MG63 (cell line): ENCODE data around the gene HELLS. TPM values are rescaled to one million over a fixed set of nuclear protein-coding genes. Genes with fewer than 3 reads are reported as not detected.
A peak's percentile ranks its signal among the peaks of the same experiment; 100 is the strongest.
"Not testable (repeated sequence)": the region's sequence is repeated elsewhere in the genome, so short reads cannot be mapped to it uniquely, and the experiment has no call there.

Experiments used
- DNase-seq: peaks from one replicate; pipeline ENCODE4 v3.0.0-alpha.2; 2020
- H3K27me3 ChIP-seq: fragments of 250-450 bp; sonication (Bioruptor Pico); 2 replicates; pipeline ENCODE4 v1.5.1; 2020; ENCODE audit warnings: mild to moderate bottlenecking, moderate library complexity
- H3K36me3 ChIP-seq: fragments of 250-450 bp; sonication (Bioruptor Pico); 2 replicates; pipeline ENCODE4 v1.5.1; 2020; ENCODE audit warnings: mild to moderate bottlenecking, moderate library complexity
- H3K4me3 ChIP-seq: fragments of 250-450 bp; sonication (Bioruptor Pico); 2 replicates; pipeline ENCODE4 v1.5.1; 2020; ENCODE audit warnings: mild to moderate bottlenecking, moderate library complexity
- H3K9me3 ChIP-seq: fragments of 250-450 bp; sonication (Bioruptor Pico); 2 replicates; pipeline ENCODE4 v1.5.1; 2020; ENCODE audit warnings: mild to moderate bottlenecking, moderate library complexity
- total RNA-seq: library from RNA; depleted of rRNA; stranded (reverse); fragments of >200 nt; shearing (Covaris generic); gene quantifications from 2 replicates; pipeline ENCODE4 v1.2.3, GENCODE V29; 2014; ENCODE audit warnings: low replicate concordance

HELLS gene
- total RNA-seq, 1 experiment from 2014 or later: 39.1 TPM

DNA sequence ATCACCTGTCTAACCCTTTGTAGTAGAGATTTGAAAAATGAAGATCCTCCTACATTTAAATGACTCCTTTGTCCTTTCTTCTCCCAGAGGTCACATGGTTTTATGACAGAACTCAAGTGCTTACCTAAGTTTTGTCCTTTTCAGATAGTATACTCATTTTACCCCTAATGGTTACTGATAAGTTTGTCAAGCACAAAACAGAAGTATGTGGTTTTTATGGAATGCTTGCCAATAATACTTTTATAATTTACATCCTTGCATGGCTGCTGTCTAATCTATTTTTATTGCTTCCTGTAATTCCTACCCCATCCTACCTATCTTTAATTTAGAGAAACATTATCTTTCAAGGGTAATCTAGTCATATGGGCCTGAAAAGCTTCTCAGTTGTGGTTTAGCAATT is 37.5 kb downstream of the HELLS start:
- no peak overlapping the region for H3K4me3 ChIP-seq
- DNase-seq: no peak
- H3K9me3 ChIP-seq: no peaks in the 10 kb centered on the region
- H3K36me3 ChIP-seq: peaks cover 37% of the 10 kb centered on the region
- H3K27me3 ChIP-seq: no peaks in the 10 kb centered on the region

GRCh38 chr10:94591461-94592205 is 46.0 kb downstream of the HELLS start:
- Histone ChIP-seq H3K36me3 (peaks cover 55% of the 10 kb centered on the region), H3K27me3 (no peaks in the 10 kb centered on the region), H3K4me3 (no peak overlapping the region), H3K9me3 (no peaks in the 10 kb centered on the region)
- no peak for DNase-seq

DNA sequence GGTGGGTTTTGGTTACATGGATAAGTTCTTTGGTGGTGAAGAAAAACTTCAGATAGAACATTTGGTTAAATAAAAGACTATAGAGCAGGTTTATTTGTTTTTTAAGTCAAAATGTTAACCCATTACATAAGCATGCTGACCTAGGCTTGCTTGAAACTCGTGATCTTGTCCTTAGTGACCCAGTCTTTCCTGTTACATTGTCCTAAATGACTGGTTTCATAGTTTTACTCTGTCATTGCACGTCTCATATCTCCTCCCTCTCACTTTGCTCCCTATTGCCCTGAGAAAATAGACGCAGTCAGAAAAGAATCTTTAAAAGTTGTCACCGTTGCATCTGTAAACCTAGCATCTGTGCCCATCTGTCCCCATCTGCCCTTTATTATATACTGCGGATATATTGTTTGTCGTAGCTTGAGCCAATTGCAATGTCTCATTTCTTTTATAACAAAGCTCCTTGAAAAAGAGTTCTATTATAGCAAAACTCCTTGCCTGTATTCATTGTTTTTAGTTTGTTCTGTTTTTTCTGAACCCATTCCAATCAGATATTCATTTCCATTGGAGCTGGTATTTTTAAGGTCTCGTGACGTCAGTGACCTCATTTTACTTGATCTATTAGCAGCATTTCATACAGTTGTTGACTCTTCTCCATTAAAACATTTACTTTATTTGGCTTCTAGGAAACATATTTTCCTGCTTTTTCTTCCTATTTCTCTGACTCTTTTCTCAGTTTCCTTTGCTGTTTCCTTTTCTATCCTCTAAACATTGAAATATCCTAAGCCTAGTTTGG is 57.3 kb downstream of the HELLS start:
- no peak for DNase-seq
- Histone ChIP-seq H3K27me3 (no peaks in the 10 kb centered on the region; the same call in 1 of the 2 replicates), H3K36me3 (peaks cover 18% of the 10 kb centered on the region), H3K4me3 (no peak overlapping the region), H3K9me3 (no peaks in the 10 kb centered on the region)

DNA sequence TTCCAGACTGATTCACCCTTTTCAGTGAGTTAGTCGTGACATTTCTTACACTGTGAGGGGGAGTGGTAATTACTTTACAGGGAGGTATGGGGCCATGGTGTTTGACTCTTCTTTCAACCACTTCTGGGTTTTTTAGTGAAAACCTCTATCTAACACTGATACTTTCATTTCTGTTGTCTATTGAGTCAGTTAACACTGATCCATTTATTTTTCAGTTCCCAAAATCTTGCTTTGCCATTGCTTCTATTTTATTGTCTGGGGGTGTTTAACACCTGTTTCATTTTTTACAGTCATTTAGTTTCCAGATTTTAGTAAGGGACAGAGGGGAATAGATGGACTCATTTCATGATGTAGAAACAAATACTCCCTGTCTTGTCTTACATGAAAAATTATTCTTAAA is 61.5 kb downstream of the HELLS start:
- peaks cover 15% of the 10 kb centered on the region for H3K36me3 ChIP-seq
- H3K9me3 ChIP-seq: no peaks in the 10 kb centered on the region
- DNase-seq: no peak
- H3K27me3 ChIP-seq: no peaks in the 10 kb centered on the region; the same call in 1 of the 2 replicates
- H3K4me3 ChIP-seq: no peak overlapping the region

DNA sequence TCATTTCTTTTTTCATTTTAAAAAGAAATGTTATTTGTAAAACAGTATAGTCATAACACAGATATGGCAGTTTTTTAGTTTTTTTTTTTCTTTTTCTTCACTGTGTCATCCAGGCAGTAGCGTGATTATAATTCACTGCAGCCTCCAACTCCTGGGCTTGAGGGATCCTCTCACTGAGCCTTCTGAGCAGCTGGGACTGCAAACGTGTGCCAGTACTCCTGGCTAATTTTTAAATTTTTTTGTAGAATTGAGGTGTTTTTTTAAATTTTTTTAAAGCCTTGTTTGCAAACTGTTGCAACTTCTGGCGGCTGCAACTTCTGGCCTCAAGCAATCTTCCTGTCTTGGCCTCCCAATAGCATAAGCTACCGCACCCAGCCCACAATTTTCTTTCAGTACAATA is 63.0 kb downstream of the HELLS start:
- DNase-seq: no peak
- peaks cover 15% of the 10 kb centered on the region for H3K36me3 ChIP-seq
- H3K4me3 ChIP-seq: no peak overlapping the region

DNA sequence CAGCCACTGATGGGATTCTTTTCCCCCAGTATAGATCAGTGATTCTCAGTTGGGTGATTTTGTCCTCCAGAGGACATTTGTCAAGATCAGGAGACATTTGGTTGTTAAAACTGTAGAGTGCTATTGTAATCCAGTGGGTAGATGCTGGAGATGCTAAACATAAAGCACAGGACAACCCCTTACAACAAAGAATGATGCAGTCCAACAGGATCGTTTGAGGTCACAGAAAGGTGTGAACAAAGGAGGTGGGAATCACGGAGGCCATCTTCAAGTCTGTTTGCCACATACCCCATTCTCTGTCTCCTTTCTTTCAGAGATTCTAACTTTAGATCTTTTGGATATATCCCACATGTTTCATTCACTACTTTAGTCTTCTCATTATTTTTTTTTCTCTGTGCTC is 69.0 kb downstream of the HELLS start:
- DNase-seq: no peak
- no peak overlapping the region for H3K4me3 ChIP-seq
- peaks cover 4% of the 10 kb centered on the region for H3K36me3 ChIP-seq
- H3K9me3 ChIP-seq: no peaks in the 10 kb centered on the region
- H3K27me3 ChIP-seq: no peaks in the 10 kb centered on the region

More for the DNA sequence above, 63.0 kb downstream of the HELLS start:
- Histone ChIP-seq H3K9me3 (no peaks in the 10 kb centered on the region), H3K27me3 (no peaks in the 10 kb centered on the region; the same call in 1 of the 2 replicates)

GRCh38 chr10:94617389-94617944 is 71.9 kb downstream of the HELLS start:
- no peak overlapping the region for H3K4me3 ChIP-seq
- DNase-seq: no peak
- H3K36me3 ChIP-seq: no peaks in the 10 kb centered on the region; the same call in 1 of the 2 replicates
- H3K9me3 ChIP-seq: no peaks in the 10 kb centered on the region
- H3K27me3 ChIP-seq: no peaks in the 10 kb centered on the region

GRCh38 chr10:94622666-94623205 is 77.1 kb downstream of the HELLS start:
- Histone ChIP-seq H3K4me3 (no peak overlapping the region), H3K27me3 (no peaks in the 10 kb centered on the region), H3K36me3 (no peaks in the 10 kb centered on the region), H3K9me3 (no peaks in the 10 kb centered on the region)
- no peak for DNase-seq

DNA sequence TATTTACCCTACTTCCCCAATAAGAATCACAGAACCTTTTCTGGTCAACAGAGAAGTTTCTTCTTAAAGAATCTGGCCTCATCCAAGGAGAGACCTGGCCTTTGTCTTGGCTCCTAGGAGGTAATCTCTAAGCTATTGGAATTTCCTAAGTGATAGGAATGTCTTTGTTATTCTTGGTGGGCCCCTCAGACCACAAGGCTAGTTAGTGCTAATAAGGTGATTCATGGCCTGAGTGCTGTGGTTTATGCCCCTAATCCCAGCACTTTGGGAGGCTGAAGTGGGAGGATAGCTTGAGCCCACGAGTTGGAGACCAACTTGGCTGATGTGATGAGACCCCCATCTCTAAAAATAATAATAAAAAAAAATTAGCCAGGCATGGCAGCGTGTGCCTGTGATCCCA is 78.0 kb downstream of the HELLS start:
- no peaks in the 10 kb centered on the region for H3K9me3 ChIP-seq
- H3K27me3 ChIP-seq: no peaks in the 10 kb centered on the region
- no peak for DNase-seq
- no peaks in the 10 kb centered on the region for H3K36me3 ChIP-seq
- H3K4me3 ChIP-seq: no peak overlapping the region

GRCh38 chr10:94626476-94626875 is 80.9 kb downstream of the HELLS start:
- peak; percentile 54 for DNase-seq

DNA sequence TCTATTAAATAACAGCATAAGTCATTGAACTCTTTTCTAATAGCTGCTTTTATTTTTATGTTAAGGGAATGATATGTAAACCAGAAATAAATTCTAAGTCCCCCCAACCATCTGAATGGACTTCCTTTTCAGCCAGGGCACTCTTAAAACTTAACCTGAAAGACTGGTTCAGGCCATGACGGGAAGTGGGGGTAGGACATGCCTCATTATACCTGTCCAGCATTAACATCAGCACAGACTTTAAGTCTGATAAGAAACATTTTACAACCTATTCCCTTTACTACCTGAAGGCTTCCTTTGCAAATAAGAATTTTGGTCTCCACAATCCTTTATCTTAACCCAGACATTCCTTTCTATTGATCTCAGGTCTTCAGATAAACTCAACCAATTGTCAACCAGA is 81.9 kb downstream of the HELLS start:
- Histone ChIP-seq H3K4me3 (no peak overlapping the region), H3K9me3 (no peaks in the 10 kb centered on the region), H3K27me3 (no peaks in the 10 kb centered on the region), H3K36me3 (no peaks in the 10 kb centered on the region)
- no peak for DNase-seq

More at GRCh38 chr10:94626476-94626875, 80.9 kb downstream of the HELLS start:
- no peaks in the 10 kb centered on the region for H3K9me3 ChIP-seq
- no peaks in the 10 kb centered on the region for H3K36me3 ChIP-seq
- H3K27me3 ChIP-seq: no peaks in the 10 kb centered on the region
- no peak overlapping the region for H3K4me3 ChIP-seq

DNA sequence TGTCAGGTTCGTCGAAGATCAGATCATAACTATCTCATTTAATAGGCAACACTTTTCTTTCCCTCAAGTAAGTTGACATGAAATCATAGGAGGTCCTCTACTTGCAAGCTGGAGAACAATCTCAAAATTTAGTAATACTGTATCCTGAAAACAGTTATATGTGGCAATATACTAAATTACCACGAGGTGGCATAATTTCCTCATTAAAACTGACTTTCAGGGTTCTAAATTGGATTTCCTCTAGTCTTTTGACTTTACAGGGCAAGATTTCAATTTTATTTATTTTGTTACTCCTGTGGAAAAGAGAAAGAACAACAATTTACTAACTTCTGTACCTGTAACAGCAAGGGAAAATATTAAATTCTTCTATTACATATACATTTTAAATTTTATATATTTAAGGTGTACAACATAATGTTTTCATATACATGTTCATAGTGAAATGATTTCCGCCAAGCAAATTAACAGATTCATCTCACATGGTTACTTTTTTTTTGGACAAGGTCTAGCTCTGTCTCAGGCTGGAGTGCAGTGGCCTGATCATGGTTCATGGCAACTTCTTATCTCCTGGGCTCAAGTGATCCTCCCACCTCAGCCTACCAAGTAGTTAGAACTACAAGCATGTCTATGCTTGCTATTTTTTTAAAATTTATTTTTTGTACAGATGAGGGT is 84.6 kb downstream of the HELLS start:
- DNase-seq: no peak
- no peaks in the 10 kb centered on the region for H3K27me3 ChIP-seq
- H3K9me3 ChIP-seq: no peaks in the 10 kb centered on the region
- no peak overlapping the region for H3K4me3 ChIP-seq
- H3K36me3 ChIP-seq: no peaks in the 10 kb centered on the region

DNA sequence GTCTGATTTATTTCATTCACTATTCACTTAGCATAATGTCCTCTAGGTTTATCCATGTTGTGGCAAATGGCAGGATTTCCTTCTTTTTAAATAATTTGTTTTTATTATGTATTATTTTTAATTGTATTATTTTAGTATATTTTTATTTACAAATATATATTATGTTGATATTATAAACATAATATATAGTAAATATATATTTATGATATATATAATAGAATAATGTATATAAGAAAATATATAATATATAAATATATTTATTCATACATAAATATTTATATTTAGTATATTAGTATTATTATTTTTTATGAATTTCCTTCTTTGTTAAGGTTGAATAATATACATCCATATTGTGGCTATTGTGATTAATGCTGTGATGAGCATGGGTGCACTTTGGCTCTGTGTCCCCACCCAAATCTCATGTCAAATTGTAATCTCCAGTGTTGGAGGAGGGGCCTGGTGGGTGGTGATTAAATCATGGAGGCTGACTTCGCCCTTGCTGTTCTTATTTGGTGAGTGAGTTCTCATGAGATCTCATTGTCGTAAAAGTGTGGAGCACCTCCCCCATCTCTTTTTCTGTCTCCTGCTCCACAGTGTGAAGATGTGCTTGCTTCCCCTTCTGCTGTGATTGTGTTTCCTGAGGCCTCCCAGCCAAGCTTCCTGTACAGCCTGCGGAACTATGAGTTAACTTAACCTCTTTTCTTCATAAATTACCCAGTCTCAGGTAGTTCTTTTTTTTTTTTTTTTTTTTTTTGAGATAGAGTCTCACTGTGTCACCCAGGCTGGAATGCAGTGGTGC is 85.7 kb downstream of the HELLS start:
- Histone ChIP-seq H3K9me3 (0 out of 2 replicates have a peak, but pooled peaks cover 2% of the 10 kb centered on the region), H3K27me3 (no peaks in the 10 kb centered on the region), H3K4me3 (no peak overlapping the region), H3K36me3 (no peaks in the 10 kb centered on the region)
- no peak for DNase-seq

DNA sequence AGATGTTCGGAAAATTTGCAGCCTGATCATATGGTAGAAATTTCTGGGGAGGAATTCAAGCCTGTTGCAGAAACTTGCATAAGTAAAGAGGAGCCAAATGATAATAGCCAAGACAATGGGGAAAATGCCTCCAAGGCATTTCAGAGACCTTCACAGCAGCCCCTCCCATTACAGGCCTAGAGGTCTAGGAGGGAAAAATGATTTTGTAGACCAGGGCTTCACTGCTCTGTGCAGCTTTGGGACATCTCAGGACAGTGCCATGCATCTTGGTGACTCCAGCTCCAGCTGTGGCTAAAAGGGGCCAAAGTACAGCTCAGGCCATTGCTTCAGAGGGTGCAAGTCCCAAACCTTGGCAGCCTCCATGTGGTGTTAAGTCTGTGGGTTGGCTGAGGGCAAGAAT is 87.4 kb downstream of the HELLS start:
- H3K9me3 ChIP-seq: 0 out of 2 replicates have a peak, but pooled peaks cover 3% of the 10 kb centered on the region
- no peaks in the 10 kb centered on the region for H3K36me3 ChIP-seq
- H3K27me3 ChIP-seq: no peaks in the 10 kb centered on the region
- DNase-seq: no peak
- H3K4me3 ChIP-seq: no peak overlapping the region

DNA sequence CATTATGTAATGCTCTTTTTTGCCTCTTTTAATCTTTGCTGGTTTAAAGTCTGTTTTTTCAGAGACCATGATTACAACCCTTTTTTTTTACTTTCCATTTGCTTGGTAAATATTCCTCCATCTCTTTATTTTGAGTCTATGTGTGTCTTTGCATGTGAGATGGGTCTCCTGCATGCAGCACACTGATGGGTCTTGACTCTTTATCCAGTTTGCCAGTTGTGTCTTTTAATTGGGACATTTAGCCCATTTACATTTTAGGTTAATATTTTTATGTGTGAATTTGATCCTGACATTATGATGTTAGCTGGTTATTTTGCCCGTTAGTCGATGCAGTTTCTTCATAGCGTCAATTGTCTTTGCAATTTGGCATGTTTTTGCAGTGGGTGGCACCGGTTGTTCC is 92.5 kb downstream of the HELLS start:
- not testable (repeated sequence) for DNase-seq, H3K4me3 ChIP-seq, H3K27me3 ChIP-seq, H3K36me3 ChIP-seq, H3K9me3 ChIP-seq

DNA sequence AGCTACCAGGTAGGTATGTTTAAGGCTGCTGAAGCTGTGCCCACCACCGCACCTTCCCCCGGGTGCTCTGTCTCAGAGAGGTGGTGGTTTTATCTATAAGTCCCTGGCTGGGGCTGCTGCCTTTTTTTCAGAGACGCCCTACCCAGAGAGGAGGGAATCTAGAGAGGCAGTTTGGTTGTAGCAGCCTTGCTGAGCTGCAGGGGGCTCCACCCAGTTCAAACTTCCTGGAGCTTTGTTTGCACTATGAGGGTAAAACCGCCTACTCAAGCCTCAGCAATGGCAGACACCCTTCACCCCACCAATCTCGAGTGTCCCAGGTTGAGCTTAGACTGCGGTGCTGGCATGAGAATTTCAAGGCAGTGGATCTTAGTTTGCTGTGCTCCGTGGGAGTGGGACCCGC is 94.3 kb downstream of the HELLS start:
- H3K9me3 ChIP-seq: peaks cover 7% of the 10 kb centered on the region; the same call in 1 of the 2 replicates
- H3K27me3 ChIP-seq: no peaks in the 10 kb centered on the region
- no peaks in the 10 kb centered on the region for H3K36me3 ChIP-seq
- no peak for DNase-seq
- no peak overlapping the region for H3K4me3 ChIP-seq
